HS-5 (cell line): ENCODE data around the gene SCAF1.

Source experiments
- DNase-seq: peaks from one replicate; pipeline ENCODE4 v3.0.0-alpha.2; 2012; ENCODE audit warnings: low read depth

SCAF1 gene

DNA sequence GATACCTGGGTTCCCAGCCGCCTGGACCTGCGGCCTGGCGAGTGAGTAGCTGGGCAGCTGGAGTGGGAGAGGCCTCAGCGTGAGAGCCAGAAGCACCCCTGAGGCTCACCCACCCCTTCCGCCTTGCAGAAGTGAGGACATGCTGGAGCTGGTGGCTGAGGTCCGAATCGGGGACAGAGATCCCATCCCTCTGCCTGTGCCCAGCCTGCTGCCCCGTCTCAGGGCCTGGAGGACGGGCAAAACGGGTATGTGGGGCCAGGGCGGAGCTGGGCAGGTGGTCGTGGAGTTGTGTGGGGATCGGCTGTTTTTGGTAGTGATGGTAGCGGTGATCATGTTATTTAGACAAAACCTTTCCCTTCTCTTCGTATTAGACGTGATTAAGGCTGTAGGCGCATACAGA lies 4.6 kb downstream of the SCAF1 start:
- DNase-seq, result no peak

DNA sequence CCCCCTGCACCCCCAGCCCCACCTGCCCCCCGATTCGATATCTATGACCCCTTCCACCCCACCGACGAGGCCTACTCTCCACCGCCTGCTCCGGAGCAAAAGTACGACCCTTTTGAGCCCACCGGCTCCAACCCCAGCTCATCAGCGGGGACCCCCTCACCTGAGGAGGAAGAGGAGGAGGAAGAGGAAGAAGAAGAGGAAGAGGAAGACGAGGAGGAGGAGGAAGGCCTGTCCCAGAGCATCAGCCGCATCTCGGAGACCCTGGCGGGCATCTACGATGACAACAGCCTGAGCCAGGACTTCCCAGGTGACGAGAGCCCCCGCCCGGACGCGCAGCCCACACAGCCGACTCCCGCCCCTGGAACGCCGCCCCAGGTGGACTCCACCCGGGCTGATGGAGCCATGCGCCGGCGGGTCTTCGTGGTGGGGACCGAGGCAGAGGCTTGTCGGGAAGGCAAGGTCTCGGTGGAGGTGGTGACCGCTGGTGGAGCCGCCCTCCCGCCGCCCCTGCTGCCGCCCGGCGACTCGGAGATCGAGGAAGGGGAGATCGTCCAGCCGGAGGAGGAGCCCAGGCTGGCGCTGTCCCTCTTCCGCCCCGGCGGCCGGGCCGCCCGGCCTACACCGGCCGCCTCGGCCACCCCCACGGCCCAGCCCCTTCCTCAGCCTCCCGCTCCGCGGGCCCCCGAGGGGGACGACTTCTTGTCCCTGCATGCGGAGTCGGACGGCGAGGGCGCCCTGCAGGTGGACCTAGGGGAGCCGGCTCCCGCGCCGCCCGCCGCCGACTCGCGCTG lies 9.2 kb downstream of the SCAF1 start:
- DNase-seq, result no peak

DNA sequence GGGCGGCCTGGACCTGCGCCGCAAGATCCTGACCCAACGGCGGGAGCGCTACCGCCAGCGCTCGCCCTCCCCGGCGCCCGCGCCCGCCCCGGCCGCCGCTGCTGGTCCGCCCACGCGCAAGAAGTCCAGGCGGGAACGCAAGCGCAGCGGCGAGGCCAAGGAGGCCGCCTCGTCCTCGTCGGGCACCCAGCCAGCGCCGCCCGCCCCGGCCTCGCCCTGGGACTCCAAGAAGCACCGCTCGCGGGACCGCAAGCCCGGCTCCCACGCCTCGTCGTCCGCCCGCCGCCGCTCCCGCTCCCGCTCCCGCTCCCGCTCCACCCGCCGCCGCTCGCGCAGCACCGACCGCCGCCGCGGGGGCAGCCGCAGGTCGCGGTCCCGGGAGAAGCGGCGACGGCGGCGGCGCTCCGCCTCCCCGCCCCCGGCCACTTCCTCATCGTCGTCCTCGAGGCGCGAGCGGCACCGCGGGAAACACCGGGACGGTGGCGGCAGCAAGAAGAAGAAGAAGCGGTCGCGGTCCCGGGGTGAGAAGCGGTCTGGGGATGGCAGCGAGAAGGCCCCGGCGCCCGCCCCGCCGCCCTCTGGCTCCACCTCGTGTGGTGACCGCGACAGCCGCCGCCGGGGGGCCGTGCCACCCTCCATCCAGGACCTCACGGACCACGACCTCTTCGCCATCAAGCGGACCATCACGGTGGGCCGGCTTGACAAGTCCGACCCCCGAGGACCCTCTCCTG lies 10.0 kb downstream of the SCAF1 start:
- no peak for DNase-seq

DNA sequence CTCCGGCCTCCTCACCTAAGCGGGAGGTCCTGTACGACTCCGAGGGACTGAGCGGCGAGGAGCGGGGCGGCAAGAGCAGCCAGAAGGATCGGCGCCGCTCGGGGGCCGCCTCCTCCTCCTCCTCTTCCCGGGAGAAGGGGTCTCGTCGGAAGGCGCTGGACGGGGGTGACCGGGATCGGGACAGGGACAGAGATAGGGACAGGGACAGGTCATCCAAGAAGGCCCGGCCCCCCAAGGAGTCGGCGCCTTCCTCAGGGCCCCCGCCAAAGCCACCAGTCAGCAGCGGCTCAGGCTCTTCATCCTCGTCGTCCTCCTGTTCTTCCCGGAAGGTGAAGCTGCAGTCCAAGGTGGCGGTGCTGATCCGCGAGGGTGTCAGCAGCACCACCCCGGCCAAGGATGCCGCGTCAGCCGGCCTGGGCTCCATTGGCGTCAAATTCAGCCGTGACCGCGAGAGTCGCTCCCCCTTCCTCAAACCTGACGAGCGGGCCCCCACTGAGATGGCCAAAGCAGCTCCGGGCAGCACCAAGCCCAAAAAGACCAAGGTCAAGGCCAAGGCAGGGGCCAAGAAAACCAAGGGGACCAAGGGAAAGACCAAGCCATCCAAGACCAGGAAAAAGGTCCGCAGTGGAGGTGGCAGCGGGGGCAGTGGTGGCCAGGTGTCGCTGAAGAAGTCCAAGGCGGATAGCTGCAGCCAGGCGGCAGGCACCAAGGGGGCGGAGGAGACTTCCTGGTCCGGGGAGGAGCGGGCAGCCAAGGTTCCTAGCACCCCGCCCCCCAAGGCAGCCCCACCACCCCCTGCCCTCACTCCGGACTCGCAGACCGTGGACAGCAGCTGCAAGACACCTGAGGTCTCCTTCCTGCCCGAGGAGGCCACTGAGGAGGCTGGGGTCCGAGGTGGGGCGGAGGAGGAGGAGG lies 10.8 kb downstream of the SCAF1 start:
- DNase-seq, result no peak

DNA sequence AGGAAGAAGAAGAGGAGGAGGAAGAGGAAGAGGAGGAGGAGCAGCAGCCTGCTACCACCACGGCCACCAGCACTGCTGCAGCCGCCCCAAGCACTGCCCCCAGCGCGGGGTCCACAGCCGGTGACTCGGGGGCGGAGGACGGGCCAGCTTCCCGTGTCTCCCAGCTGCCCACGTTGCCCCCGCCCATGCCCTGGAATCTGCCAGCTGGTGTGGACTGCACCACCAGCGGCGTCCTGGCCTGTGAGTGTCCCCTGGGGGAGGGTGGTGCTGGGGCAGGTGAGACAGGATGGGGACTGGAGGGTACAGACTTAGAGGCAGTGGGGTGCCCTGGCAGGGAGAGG lies 11.4 kb downstream of the SCAF1 start:
- no peak for DNase-seq

DNA sequence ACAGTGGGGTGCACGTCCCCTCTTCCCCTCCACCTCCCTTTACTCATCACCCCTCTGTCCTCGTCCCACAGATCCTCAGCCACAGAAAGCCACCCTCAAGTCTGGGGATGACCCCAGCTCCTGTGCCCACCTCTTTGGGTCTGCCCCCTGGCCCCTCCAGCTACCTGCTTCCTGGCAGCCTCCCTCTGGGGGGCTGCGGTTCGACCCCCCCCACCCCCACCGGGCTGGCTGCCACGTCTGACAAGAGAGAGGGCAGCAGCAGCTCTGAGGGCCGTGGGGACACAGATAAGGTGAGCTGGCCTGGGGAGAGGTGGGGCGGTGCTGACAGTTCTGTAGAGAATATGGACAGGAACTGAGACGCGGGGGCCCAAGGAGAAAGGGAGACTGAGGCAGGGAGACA lies 12.6 kb downstream of the SCAF1 start:
- DNase-seq, result no peak

DNA sequence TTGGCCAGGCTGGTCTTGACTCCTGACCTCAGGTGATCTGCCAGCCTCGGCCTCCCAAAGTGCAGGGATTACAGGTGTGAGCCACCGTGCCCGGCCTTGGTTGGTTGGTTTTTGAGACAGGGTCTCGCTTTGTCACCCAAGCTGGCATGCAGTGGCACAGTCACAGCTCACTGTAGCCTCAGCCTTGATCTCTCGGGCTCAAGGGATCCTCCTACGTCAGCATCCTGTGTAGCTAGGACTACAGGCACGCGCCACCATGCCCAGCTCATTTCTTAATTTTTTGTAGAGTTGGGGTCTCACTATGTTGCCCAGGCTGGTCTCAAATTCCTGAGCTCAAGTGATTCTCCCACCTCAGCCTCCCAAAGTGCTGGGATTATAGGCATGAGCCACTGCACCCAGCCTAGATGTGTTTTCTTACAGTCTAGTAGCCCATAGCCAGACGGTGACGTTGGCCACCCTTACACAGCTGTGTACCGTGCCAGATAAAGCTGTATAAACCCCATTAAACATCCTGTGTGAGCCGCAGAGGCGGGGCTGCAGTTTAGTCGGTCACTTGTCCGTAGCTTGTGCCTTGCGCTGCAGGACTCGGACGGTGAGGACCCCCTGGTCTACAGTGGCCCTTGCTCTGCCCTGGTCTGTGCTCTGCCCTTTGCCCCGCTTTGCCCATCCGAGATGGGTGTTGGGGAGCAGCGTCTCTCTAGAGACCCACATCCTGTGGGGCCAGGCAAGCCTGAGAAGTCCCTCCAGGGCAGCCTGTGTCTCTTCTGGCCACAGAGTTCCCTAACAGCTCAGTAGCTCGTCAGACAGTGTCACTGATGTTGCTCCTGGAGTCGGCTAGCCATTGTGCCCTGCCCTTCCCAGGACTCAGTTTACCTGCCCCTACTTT lies 13.8 kb downstream of the SCAF1 start:
- no peak for DNase-seq

DNA sequence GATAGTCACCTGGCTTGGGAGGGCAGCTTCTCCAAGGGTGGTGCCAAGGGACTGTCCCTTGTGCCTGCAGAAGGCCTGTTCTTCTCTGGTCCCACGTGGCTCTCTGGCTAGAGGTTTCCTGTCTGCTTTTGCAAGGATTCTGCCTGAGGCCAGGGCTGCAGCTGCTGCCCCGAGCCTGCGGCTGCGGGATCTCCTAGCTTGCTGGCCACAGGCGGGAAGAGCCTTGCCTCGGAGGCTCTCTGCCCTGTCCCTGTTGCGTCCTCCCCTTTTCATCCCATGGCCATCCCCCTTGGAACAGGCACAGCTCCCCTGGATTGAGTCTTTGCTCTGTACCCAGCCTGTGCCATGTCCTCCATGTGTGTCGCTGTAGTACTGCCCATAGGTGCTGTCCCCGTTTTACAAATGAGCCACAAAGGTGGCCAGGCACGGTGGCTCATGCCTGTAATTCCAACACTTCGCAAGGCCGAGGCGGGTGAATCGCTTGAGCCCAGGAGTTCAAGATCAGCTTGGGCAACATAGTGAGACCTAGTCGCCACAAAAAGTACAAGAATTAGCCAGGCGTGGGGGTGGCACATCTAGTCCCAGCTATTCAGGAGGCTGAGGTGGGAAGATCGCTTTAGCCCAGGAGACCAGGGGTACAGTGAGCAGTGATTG lies 14.6 kb downstream of the SCAF1 start:
- DNase-seq, result no peak

DNA sequence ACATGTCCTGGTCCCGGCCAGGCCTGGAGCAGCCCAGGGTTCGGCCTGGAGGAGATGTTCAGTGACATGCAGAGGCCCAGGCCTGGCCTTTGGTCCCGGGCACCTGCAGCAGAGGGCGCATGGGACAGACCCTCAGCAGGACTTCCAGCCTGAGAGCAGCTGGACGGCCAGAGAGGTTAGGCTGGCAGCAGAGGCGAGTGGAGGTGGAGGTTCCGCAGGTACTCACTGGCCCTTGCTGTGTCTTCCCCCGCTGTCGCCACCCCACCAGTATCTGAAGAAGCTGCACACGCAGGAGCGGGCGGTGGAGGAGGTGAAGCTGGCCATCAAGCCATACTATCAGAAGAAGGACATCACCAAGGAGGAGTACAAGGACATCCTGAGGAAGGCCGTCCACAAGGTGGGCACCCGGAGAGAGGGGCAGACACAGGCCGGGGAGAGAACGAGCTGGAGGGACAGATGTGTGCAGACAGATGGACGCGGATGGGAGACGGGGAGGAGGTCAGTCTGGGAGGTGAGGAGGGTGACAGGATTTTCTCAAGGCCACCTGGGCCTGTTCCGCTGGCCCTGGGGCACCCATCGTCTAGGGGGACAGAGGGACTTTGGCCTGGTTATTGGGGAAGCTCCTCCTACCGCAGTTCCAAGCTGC lies 15.6 kb downstream of the SCAF1 start:
- DNase-seq, result no peak

DNA sequence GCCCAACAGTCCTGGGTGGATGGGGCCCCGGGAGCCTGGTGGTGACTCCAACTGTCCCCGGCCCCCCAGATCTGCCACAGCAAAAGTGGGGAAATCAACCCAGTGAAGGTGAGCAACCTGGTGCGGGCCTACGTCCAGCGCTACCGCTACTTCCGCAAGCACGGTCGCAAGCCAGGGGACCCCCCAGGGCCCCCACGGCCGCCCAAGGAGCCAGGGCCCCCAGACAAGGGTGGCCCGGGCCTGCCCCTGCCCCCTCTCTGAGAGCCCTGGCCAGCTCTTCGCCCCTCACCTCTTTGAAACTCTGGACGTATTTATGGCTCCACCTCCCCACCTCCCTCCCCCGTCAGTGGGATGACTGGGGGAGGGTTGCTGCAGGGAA lies 16.1 kb downstream of the SCAF1 start:
- no peak for DNase-seq

DNA sequence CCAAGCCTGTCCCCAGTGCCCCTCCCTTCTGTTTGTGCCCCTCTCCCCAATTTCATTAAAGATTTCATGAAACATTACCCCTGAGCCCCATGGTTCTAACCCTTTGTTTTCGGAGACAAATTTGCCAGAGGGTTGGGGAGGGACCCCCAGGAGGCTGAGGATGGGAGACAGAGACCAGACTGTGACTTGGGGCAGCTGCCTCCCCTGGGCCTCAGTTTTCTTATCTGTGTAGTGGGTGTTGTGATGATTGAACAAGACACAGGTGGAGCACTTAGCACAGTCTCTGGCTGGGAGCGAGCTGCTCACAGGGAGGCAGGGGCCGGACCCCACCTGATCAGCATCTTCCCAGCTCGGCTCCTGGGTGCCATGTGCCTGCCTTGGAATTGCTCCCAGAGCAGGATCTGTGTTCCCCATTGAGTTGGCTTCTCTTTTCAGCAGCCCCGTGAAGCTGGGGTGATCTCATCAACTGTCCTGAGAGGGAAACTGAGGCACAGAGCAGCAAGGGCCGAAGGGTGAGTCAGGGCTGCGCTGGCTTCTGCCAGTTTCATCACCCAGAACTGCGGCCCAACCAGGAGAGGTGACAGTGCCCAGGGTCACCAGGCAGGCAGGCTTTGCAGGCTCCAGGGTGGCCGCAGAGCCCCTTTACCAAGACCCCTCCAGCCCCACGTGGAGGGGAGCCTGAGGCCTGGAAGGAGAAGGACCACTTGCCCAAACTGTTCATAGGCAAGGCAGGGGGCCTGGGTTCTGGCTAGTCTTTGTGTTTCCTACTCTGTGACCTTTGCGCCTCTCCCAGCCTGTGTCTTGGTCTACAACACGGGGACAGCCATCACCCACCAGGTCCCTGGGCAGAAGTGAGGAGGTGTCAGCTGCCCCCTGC lies 16.8 kb downstream of the SCAF1 start:
- no peak for DNase-seq

DNA sequence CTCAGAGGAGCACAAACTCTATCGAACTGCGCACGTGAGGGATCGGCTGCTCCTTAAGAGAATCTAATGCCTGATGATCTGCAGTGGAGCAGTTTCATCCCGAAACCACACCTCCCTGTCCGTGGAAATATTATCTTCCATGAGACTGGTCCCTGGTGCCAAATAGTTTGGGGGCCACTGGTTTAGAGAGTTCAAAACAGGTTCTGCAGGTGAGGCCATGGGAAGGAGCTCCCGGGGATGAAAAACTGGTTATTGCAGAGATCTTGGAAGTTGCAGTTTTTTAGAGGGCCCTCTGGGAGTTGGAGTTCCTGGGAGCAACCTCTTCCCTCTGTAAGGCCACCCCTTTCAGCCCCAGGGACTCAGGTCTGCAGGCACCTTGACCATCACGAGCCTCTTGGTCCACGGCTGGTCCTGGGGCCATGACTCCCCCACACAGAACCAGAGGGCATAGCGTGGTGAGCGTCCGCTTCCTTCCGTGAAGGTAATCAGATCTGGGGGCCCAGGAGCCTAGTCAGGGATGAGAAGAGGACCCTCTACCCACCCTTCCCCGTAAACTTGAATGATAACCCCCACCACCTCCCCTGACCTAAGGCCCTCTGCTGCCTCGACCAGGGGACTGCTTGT lies 18.4 kb downstream of the SCAF1 start:
- no peak for DNase-seq

DNA sequence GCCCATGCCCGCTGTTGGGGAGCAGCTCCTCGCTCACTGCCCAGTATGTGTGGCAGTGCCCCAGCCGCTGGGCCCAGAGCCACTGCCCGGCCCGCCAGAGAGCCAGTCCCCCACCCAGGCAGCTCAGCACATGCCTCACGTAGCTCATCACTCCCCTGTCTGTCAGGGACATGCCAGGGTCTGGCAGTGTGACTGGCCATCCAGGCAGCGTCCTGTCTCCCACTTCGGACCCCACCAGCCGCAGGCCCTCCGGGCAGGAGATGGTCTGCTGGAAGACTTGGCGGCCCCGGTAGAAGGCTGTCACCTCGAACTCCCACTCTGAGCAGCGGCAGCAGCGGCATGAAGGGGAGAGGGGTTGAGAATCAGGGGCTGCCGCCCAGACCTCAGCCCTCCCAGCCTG lies 20.0 kb downstream of the SCAF1 start:
- no peak for DNase-seq

DNA sequence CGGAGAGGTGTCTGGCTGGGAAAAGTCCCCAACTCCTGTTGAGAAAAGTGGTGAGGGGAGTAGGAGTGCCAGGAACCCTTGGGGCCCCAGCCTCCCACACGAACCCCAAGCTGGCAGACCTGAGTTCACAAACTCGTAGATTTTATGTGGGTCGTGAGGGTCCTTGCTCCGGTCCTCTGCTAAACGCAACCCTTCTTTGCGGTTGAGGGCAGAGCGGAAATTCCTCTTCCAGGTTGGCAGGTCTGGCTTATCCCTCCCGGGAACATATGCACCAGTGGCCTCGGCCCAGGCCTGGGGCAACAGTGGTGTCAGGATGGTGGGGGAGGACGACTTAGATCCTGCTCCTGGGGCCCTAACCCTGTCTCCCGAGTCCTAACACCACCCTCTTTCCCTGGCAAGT lies 21.2 kb downstream of the SCAF1 start:
- no peak for DNase-seq

DNA sequence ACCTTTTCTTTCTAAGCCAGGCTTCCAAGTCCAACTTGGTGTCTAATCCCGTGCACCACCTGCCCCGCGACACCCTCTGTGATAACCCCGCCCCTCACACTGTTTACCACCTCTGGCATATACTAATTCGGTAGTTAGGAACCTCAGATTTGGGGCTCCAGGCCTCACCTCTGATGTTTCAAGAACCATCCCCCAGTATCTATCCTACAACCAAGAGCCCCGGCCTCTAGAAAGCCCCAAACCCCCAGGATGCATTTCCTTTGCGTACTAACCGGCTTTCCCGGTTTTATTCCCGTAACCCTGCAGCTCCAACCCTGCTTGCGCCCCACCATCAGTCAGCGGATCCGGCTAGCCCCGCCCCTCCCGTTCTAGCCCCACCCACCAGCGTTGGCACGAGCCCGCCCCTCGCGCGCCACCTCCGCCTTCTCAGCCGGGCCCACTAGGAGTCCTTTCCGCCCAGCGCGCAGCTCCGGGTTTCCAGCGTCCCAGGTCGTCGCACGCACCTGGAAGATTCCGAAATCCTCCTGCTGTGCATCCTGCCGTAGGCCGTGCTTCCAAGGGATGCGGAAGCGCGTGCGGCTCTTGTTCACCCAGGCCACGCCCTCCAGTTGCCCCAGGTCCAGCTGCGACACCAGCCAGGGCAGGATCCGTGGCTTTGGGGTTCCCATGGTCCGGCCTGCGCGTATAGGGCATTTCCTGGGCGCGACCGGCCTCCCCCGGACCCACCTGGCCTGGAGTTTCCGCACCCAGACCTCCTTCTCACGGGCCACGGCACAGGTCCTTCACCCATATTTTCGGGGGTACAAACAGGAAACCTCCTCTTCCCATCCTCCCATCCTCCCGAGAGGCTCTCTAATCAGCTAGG lies 22.4 kb downstream of the SCAF1 start:
- no peak for DNase-seq

DNA sequence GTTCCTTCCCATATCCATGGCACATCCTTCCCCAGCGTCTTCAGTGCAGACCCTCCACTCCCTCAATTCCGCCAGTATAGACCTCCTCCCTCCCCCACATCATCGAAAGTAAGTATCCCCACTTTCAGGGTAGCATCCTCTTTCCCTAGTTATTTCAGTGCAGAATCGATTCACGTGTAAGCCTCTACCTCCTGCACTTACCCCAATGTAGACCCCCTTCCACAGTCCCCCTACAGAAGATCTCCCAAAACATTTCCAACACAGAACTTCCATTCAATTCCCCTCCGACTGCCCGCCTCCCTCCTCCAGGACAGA lies 23.0 kb downstream of the SCAF1 start:
- no peak for DNase-seq

DNA sequence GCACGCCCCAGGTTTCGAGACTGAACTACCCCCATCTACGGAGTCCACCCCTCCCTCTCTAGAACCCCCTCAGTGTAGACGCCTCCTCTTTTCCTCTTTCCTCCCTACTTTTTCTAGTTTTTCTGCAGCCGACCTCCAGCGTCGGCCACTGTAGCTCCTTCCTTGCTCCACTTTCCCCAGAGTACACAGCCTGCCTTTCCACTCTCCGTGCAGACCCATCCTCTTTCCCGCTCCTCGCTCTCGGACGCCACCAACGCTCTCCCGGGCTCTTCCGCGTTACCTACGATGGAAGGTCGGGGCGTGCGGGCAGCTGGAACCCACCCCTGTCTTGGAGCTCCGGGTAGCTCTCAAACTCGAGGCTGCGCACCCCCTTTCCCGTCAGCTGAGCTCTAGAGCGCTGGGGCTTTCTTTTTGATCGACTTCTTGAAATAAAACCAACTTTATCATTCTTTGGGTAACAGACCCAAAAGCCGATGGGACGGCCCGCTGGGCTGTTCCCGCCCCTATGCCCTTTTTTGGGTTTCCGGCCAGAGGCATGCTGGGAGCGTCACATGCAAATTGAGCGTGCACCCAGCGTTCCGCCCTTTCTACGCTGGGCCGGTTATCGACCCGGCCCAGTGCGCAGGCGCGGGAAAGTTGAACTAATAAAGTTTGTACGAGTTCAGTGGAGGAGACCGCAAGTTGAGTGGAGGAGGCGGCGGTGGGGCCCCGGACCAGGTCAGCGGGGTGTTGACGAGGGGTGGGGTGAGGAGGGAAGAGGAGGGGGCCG lies 23.5 kb downstream of the SCAF1 start, which contains the start of the genes BCL2L12 and IRF3:
Gene BCL2L12, plus strand, starts transcription at position 583 of the 769 bp plus-strand sequence. CDS start 760 bp downstream, outside the sequence.
Gene IRF3, minus strand, starts transcription at position 507 of the 769 bp plus-strand sequence. CDS start 1,019 bp downstream, outside the sequence.
- peak; percentile 87 for DNase-seq

DNA sequence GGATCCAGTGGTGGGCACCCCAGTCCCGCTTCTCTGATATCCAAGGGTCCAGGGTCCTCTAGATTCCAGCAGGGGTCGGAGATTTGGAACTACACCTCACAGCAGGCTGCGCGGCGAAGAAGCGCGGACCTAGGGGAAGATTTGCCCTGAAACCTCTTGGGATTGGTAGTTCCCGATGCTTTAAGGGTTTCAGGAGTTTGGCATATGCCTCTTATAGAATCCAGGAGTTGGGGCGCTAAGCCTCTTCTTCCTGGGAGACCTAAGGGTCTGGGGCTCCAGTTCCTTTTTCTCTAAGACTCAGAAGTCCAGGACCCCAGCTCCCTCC lies 24.1 kb downstream of the SCAF1 start:
- no peak for DNase-seq
